NCI-H2171 (cell line): ENCODE measurements around the gene CTNNA1.
"Not testable (repeated sequence)": the region's sequence is repeated elsewhere in the genome, so short reads cannot be mapped to it uniquely, and the experiment has no call there.

ENCODE experiments used
- DNase-seq: peaks from one replicate; lab custom pipeline; 2025; lab: John Stamatoyannopoulos, UW

CTNNA1 gene

DNA sequence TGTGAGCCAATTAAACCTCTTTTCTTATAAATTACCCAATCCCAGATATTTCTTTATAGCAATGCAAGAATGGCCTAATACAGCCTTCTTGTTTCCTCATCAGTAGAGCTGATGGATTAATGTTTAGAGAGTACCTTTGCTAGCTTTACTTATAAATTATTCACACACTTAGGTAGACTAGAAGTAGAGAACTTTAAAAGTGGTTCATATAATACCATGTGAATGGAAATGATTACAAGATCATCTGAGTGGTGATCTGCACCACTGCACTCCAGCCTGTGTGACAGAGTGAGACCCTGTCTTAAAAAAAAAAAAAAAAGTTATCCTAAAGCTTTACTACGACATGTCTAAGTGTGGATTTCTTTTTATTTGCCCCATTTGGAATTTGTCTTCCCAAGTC is 145.1 kb downstream of the CTNNA1 start:
- DNase-seq = no peak

DNA sequence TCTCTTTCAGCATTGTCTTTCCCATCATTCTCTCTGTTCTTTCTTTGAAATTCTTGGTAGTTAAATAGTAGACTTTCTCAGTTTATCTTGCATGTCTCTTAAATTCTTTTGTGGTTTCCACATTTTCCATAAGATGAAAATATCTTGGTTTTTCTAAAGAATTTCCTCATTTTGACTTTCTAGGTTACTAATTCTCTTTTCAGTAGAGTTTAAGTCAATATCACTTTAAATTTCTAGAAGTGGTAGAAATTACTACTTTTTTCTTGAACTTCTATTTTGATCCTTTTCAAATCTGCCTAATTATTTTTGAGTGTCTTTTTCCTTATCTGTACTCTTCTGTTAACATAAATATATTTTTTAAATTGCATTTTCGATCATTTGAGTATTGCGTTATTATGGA is 145.5 kb downstream of the CTNNA1 start:
- DNase-seq = no peak

DNA sequence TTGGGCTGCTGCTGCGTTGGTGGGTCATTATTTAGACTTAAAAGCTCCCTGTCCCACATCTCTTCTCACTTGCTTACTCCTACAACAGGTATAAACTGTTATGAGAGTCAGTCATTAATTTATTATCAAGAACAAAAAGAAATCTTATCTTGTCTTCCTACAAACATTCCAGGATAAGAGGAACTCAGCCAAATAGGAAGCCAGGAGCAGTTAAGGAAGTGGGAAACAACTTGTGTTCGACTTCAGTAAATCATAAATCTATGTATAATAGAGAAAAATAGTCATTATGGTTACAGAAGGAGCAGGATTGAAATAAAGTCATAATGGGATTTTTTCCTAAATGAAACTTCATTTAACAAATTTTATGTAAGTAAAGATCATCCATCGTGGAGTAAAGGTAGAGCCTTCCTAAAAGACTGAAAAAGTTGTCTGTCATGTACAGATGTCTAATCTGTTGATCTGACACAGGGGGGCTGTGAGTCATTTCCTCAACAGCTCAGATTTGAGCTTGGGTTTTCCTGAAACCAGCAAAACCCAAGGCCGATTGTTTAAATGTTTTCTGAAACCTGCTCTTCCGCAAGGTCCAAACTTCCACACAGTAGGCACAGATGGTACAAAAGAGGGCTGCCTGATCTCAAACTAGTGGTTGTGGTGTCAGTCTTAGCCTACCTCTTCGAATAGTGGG is 147.2 kb downstream of the CTNNA1 start:
- DNase-seq = no peak

DNA sequence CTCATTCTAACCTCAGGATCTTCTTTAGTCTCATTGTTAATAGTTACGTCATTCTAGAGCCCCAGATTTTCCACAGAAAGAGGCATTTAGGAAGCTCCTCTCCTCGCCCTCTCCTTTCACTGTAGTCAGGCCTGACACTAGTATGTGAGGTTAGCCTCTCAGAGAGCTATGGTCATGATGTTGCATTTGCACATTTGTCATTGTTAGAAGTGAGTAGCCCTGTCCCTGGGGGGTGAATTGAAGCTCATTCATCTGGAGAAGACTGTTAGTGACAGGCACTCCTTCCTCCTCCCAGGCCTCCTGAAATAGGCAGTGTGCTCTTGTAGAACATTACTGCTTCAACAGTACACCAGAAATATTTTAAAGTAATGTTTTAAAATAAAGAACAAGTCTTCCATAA is 148.5 kb downstream of the CTNNA1 start:
- no peak for DNase-seq

DNA sequence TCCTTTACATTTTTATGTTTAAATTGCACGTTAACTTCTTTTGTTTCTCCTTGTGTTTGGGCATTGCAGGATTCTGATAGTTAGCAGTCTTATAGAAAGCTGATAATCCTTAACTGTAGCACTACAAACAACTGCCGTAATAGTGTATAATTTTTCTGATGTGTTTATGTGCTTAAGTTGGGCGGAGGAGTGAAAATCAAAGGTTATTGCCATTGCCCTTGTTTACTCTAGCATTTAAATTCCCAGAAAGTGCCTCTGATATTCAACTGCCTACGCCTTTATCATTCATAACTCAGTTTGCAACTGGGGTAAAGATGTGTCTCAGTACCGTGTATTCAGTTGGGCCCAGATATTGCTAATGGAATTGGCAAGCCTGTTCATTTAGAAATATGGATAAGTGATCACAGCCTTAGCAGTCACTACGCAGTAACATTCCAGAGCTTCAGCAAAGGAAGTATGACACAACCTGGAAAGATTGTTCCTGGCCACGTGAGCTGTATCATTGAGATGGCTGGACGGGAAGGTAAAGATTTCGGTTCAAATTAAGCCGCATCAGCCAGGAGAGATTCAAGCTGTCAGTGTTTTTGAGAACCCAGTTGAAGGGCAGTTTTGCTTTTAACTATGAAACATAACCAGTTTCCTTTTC is 150.0 kb downstream of the CTNNA1 start:
- no peak for DNase-seq

DNA sequence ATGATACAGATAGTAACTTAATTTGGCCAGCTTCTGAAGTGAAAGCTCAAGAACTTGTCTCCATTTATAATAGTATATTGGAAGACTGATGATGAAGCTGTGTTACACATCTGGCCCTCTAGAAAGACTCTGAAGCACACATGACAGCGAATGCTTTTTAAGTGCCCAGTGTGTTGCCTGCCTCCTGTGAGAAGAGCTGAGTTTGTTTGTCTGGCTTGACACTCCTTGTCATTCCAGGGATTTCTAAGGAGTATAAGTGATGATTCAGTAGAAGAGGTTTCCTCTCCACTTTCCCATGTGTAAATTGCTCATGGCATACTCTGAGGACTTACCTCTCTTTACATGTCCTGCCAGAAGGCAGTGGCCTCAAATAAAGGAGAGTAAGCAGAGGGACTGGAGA is 152.3 kb downstream of the CTNNA1 start:
- DNase-seq = no peak

DNA sequence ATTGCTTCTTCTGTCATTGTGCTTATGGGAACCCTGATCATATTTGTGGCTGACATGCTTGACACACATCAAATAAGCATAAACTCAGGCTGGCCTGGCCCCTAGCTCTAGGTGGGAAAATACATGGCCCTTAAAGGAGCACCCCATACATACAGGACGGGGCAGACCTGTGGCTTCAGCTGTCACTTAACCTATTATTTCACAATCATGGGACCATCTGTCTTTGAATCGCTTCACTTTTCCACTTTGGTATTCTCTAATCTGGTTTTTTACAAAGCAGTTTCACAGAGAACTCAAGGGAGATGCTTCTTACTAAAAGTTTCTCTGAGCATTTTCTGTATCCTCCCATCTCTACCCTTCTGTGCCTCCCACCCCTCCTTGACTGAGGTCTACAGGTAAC is 156.5 kb downstream of the CTNNA1 start:
- DNase-seq = no peak

DNA sequence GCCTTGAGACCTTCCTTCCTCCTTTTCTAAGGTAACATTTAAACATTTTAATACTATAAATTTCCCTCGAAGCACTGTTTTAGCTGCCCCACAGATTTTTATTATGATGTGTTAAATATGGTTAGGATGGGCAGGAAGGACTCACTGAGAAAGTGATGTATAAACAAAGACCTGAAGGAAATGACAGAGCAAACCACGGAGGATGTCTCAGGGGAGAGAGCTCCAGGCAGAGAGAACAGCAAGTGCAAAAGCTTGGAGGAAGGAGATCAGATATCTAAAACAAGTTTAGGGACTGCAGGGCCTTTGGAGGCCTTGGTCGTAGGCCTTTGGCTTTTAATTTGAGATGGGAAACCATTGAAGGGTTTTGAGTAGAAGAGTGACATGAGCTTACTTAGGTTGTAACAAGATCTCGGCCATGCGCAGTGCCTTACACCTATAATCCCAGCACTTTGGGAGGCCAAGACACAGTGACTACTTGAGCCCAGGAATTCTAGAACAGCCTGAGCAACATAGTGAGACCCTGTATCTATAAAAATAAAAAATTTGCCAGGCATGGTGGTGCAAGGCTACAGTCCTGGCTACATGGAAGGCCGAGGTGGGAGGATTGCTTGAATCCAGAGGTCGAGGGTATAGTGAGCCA is 157.4 kb downstream of the CTNNA1 start:
- DNase-seq = no peak

DNA sequence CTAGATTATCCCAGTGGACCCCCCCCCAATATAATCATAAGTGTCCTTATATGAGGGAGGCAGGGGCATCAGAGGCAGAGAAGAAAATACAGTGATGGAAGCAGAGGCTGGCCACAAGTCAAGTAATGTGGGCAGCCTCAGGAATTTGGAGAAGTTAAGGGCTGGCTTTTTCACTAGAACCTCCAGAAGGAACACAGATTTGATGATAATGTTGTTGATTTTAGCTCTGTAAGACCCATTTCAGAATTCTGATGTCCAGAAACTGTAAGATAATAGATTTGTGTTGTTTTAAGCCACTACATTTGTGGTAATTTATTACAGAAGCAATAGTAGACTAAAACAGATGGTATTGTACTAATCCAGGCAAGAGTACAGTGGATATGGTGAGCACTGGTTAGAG is 158.2 kb downstream of the CTNNA1 start:
- DNase-seq = no peak

DNA sequence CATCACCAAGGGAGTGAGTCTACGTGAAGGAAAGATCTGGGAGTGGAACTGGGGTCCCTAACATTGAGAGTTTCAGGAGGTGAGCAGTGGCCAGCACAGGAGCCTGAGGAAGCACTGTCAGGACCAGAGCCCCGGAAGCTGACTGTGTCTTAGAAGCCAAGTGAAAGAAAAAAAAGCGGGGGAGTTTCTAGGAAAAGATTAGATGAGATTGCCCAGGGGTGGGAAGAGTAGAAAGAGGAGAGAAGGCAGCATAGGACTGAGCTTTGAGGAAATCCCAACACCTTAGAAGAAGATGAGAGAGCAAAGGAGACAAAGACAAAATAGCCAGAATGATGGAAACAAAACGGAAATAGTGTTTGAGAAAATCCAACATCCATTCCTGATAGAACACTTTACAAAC is 158.9 kb downstream of the CTNNA1 start:
- no peak for DNase-seq

DNA sequence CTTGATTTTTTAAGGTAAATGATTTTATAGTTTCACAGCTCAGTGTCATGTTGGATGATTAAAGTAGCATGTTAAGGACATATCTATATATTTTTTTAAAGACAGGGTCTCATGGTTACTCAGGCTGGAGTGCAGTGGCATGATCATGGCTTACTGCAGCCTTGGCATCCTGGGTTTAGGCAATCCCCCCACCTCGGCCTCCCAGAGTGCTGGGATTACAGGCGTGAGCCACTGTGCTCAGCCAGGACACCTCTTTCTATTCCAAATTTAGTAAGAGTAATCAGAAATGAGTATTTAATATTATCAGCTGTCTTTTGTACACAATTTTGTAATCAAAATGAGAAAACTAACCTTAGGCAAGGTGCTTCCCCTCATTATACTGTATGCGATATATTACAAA is 160.5 kb downstream of the CTNNA1 start:
- no peak for DNase-seq

DNA sequence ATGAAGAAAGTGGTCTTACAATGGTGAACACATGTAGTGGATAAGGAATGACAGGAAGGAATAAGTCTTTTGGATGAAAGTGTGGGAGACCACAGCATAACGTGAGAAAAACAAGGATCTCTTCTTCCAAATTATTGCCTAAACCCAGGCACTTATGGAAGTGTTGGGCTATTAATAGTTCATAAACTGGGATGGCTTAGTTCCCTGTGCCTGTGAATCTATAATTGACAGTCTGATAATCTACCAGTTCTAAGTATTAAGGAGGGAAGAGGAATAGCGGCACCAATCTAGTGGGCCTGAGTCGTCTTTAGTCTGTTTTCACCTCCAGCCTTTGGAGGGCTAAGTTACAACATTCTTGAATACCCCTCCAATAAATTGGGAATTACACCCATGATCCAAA is 161.1 kb downstream of the CTNNA1 start:
- DNase-seq = no peak

DNA sequence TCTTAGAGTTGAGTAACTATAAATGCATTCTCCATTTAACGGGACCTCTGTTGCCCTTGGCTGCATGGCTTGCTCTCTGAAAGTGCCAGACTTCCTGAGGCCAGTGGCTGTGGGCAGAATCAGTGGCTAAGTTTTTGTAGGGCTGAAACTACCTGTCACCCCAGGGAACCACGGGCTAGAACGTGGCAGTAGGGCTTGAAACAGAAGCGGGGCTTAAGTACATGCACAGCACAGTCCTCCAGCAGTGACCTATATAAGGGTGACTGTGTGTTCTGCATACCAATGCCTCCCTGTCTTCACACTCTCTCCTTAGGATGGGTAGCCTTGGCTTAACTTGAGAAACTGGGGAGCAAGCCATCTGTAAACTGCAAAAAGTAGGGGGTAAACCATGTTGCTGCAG is 165.5 kb downstream of the CTNNA1 start:
- DNase-seq = no peak

DNA sequence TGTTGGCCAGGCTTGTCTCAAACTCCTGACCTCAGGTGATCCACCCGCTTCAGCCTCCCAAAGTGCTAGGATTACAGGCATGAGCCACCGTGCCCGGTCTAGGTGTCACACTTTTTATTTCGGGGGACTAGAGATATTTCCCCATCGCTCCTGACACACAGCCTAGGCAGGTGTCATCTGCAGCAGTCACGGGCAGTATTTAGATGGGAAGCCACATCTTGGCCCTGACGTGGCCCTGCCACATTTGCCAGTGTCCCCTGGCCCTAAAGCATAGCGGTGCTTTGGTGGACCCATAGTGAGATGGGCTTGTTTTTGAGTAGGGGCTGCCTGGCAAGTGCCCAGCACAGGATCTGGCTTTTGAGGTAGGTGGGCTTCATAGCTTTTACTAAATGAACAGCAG is 167.0 kb downstream of the CTNNA1 start:
- no peak for DNase-seq

DNA sequence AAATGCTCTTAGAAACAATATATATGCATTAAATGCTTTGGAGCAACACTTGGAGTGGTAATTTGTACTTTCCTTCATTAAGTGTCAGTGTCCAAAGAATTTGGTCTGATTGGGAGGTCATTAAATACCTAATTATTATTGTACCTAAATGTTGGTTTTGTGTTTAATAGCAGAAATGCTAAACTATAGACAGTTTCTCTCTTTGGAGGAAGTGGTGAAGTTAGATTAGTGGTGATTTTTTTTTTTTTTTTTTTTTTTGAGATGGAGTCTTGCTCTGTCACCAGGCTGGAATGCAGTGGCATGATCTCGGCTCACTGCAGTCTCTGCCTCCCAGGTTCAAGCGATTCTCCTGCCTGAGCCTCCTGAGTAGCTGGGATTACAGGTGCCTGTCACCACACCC is 168.1 kb downstream of the CTNNA1 start:
- DNase-seq = not testable (repeated sequence)

DNA sequence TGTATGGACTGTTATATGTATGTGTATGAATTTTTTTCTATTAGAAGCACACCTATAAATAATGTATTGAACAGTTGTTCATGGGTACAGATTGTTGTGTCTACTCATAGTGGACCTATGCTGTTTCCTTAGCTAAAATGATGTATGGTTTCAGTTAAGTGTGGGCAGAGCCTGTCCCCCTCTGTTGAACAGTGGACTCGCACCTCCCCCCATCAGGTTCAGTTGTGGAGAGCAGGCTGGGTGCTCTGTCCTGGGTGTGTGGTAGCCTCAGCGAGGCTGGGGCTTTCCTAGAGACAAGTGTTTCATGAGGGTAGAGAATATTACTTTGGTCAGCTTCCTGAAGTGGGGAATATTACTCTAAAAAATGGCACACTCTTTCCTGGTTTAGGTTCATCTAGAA is 169.3 kb downstream of the CTNNA1 start:
- no peak for DNase-seq

DNA sequence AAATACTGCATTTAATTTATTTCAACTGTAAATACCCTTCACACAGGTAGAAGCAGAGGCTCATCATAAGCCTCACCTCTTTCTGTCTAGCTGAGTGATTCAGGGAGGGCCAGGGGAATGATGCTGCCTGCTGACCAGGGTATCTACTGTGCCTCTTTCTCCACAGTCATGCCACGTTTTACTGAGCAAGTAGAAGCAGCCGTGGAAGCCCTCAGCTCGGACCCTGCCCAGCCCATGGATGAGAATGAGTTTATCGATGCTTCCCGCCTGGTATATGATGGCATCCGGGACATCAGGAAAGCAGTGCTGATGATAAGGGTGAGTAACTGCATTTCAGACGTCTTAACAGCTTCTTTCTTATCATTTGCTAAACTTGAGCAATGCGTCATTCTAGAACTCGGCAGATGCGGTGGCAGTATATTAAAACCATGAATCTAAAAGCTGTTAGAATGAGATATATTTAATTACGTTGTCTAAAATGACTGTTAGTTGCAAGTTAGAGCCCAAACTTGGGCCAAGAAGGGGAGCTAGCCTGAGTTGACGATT is 171.9 kb downstream of the CTNNA1 start:
- DNase-seq = no peak

DNA sequence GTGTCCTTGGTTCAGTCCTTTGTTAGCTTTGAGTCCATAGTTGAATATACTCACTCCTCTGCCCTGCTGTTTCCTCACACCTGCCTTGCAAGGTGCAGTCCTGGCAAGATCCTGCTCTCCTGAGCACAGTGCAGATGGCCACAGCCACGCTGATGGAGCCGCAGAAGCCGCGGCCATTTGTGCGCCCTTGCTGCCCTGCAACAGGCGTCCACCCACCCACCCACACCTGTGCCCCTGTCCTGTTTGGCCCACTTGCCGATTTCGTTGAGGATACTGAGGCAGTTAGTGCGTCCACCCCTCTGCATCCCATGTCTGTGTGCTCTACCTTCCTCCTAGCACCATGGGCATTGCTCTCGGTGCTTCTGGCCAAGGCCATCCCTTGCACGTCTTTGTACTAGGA is 173.0 kb downstream of the CTNNA1 start:
- DNase-seq = no peak

DNA sequence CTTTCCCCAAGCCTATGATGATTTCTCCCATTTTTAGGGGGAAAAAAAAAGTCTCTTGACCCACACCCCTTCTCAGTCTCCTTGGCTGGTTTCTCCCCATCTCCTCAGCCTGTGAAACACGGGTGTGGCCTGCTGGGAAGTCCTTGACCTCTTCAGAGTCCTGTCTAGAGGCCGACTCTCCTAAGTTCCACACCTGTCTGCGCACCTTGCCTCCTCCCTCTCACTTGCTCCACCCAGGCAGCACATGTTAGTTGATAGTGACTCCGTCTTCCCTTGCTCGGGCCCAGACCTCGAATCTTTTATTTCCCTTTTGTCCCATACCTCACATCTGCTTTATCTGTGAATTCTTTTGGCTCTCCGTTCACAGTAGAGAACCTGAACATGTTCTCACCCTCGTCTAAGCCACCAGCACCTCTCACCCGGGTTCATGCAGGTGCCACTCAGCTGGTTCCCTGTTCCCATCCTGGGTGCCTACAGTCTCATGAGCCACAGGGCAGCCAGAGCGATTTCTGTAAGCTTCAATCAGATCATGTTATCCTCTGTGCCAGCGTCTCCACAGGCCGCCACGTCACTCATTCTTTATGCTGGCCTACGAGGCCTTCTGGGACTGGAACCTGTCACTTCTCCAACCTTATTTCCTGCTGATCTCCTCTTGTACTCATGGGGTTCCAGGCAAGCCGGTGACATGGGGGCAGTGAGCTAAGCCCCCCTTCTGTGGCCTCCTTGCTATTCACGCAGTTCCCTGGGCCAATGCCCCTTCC is 173.6 kb downstream of the CTNNA1 start:
- no peak for DNase-seq

DNA sequence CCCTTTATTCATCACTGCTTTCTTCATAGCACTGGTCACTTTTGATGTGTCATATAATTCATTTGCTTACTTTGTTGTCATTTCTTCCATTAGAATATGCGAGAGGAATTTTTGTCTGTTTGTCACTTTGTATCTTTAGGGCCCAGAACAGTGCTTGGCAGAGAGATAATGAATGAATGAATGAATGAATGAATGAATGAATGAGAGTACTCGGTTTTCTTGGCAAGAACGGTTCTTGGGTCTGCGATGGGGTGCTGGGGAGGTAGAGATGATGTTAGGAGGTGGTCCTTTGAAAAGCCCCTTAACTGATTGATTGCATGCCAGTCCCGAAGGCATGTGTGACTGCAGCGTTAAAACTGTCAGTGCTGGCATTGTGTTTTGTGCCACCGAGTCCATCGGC is 174.3 kb downstream of the CTNNA1 start:
- no peak for DNase-seq

DNA sequence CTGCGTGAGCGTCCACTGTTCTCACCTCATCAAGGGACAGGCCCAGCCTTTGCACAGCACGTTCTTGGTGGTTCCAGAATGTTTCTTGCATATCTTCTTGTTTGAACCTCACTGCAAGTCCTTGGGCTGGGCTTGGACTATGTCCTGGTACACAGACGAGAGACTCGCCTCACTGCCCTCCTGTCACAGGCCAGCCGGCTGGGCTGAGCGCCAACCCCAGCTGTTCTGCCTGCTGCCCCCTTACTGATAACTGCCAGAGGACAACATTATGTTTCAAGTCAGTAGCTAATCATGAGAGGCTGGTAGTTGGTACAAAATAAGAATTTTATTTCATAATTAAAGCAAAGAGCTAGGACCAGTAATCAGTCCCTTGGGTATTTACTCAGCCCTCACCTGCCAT is 174.8 kb downstream of the CTNNA1 start:
- no peak for DNase-seq

DNA sequence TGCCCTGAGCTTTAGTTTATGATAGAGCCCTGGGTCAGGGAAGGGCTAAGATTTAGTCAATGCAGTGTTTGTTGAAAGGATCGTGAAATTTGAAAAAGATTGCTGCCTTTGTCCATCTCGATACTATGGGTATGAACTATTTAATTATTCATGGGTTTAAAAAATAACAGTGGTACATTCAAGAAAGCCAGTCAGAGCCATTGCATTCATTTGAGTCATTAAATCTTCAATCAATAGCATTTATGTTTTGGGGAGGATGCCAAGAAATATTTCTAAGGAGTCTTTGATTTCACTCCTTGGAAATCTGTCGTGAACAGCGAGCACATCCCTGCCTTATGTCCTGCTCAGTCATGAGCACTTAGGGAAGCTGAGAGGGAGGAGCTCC is 176.3 kb downstream of the CTNNA1 start:
- no peak for DNase-seq
